Kidney (tissue), 14 donors: ENCODE data around the gene FAF1. TPM values are rescaled to one million over a fixed set of nuclear protein-coding genes. Genes with fewer than 3 reads are reported as not detected.

Experiments
- DNase-seq, 5 donors: peaks; one replicate each; pipeline ENCODE4 v3.0.0-alpha.2; 2013 to 2020
- FAIRE-seq: peaks from 2 replicates; lab custom pipeline; 2012; peaks lifted over from hg19 to GRCh38; lab: Jason Lieb, UNC
- H3K27ac ChIP-seq, 2 donors: one replicate each; pipeline ENCODE4 v1.7.0; 2013; ENCODE audit warnings: low read depth in 2 of 2, low read length in 2 of 2, inconsistent platforms in 1 of 2
- H3K27me3 ChIP-seq: one replicate; pipeline ENCODE4 v1.7.1; 2013; ENCODE audit warnings: low read length, inconsistent platforms; ENCODE audit not compliant: control insufficient read depth, insufficient read depth
- H3K36me3 ChIP-seq, 3 donors: one replicate each; pipeline versions ENCODE4 v1.7.0 to v1.7.1; 2013; ENCODE audit warnings: low read length in 3 of 3, control low read depth in 1 of 3, inconsistent platforms in 1 of 3; ENCODE audit not compliant: insufficient read depth in 3 of 3, control insufficient read depth in 2 of 3
- H3K4me1 ChIP-seq, 3 donors: one replicate each; pipeline versions ENCODE4 v1.7.0 to v1.7.1; 2013; ENCODE audit warnings: low read length in 3 of 3, inconsistent platforms in 1 of 3, low read depth in 1 of 3; ENCODE audit not compliant: control insufficient read depth in 2 of 3, insufficient read depth in 2 of 3
- H3K4me3 ChIP-seq, 3 donors: one replicate each; pipeline versions ENCODE4 v1.7.0 to v1.8.1; 2013; ENCODE audit warnings: low read length in 3 of 3, control low read depth in 1 of 3, inconsistent platforms in 1 of 3
- H3K9ac ChIP-seq, 3 donors: one replicate each; pipeline versions ENCODE4 v1.7.0 to v1.7.1; 2013; ENCODE audit warnings: low read length in 3 of 3, control low read depth in 1 of 3, inconsistent platforms in 1 of 3
- H3K9me3 ChIP-seq, 3 donors: one replicate each; pipeline versions ENCODE4 v1.7.0 to v1.7.1; 2013; ENCODE audit warnings: low read length in 3 of 3, control low read depth in 1 of 3, inconsistent platforms in 1 of 3; ENCODE audit not compliant: control insufficient read depth in 2 of 3, insufficient read depth in 1 of 3
- CTCF ChIP-seq: IDR thresholded peaks from 3 replicates; pipeline ENCODE4 v1.5.1; 2012; ENCODE audit warnings: mild to moderate bottlenecking, moderate library complexity, borderline replicate concordance; ENCODE audit not compliant: insufficient read depth; ENCODE audit errors: extremely low read depth
- intact Hi-C: fragments of 100-400 bp; cut with DNase I; formaldehyde crosslinking; loops from one replicate; pipeline ENCODE4 v1.11.1; 2022
- polyA plus RNA-seq: library from polyadenylated mRNA; stranded (reverse); fragments of 350-450 nt; fragmentation: Illumina TruSeq; extraction: RNeasy Lipid Tissue Mini Kit (QIAGEN cat#74804); gene quantifications from one replicate; pipeline ENCODE4 v1.2.3, GENCODE V29; 2014; ENCODE audit warnings: low read depth, low replicate concordance; ENCODE audit not compliant: insufficient read depth
- total RNA-seq: library from RNA; stranded (reverse); fragmentation: NEBNext Ultra II Directional; extraction: Animal tissue kit (Norgen Biotek cat#: 25700); gene quantifications from one replicate; pipeline ENCODE4 v1.2.1, GENCODE V29; 2021
- donor health status: control.
- donor health status: control.
- donor health status: control.
- donor health status: control.
- donor health status: control.
- donor health status: DM: yes; HTN: yes; CAD: no.
- donor health status: Normal renal cell carcinoma (clear cell type).

Gene FAF1
- total and polyA plus RNA-seq, 2 donors from 2014 or later = 50.1 to 72.8 TPM

- Histone ChIP-seq H3K27ac (no peak overlapping the region), H3K9me3 (no peaks in the 10 kb centered on the region), H3K4me3 (no peak overlapping the region), H3K4me1 (no peaks in the 10 kb centered on the region), H3K36me3 (peaks cover 0 to 7% (median 2%) of the 10 kb centered on the region in 3 donors), H3K27me3 (no peaks in the 10 kb centered on the region), H3K9ac (no peak overlapping the region)
- TF ChIP-seq CTCF = no peak
- DNase-seq (no peak), FAIRE-seq (no peak)
- intact Hi-C loops = no loop called here
Measured at GRCh38 chr1:50562106-50562505, 398.0 kb downstream of the FAF1 start.

GRCh38 chr1:50559421-50559820 is 400.6 kb downstream of the FAF1 start:
- H3K4me1 ChIP-seq = no peaks in the 10 kb centered on the region
- no peaks in the 10 kb centered on the region for H3K36me3 ChIP-seq
- no peaks in the 10 kb centered on the region for H3K9me3 ChIP-seq
- H3K9ac ChIP-seq = no peak overlapping the region
- no peak for TF ChIP-seq CTCF
- H3K4me3 ChIP-seq = no peak overlapping the region
- no peak overlapping the region for H3K27ac ChIP-seq
- DNase-seq = no peak
- FAIRE-seq = no peak
- H3K27me3 ChIP-seq = no peaks in the 10 kb centered on the region
- intact Hi-C loops = no loop called here

- Histone ChIP-seq H3K4me3 (no peak overlapping the region), H3K9me3 (no peaks in the 10 kb centered on the region), H3K36me3 (no peaks in the 10 kb centered on the region), H3K9ac (no peak overlapping the region), H3K27me3 (no peaks in the 10 kb centered on the region), H3K4me1 (no peaks in the 10 kb centered on the region), H3K27ac (no peak overlapping the region)
- DNase-seq = no peak
- FAIRE-seq = no peak
- intact Hi-C loops = no loop called here
- TF ChIP-seq CTCF = no peak
Measured at GRCh38 chr1:50553921-50554320, 406.1 kb downstream of the FAF1 start.

- H3K9me3 ChIP-seq = no peaks in the 10 kb centered on the region
- intact Hi-C loops = no loop called here
- no peak for TF ChIP-seq CTCF
- DNase-seq (no peak), FAIRE-seq (no peak)
- no peak overlapping the region for H3K4me3 ChIP-seq
- H3K4me1 ChIP-seq = no peaks in the 10 kb centered on the region
- H3K27ac ChIP-seq = no peak overlapping the region
- H3K27me3 ChIP-seq = no peaks in the 10 kb centered on the region
- no peaks in the 10 kb centered on the region for H3K36me3 ChIP-seq
- no peak overlapping the region for H3K9ac ChIP-seq
Measured at GRCh38 chr1:50548243-50548642, 411.8 kb downstream of the FAF1 start.
